GM12873 (cell line): Measurements from ENCODE around the gene RNF115.

Experiments used
- TF ChIP-seq, protein P1 (sequence below): IDR thresholded peaks from 2 replicates; pipeline ENCODE4 v1.5.1; 2012; ENCODE audit warnings: low read depth, mild to moderate bottlenecking, moderate library complexity, low read length, control low read depth; ENCODE audit not compliant: insufficient read depth; ENCODE audit errors: missing control alignments

Gene RNF115

DNA sequence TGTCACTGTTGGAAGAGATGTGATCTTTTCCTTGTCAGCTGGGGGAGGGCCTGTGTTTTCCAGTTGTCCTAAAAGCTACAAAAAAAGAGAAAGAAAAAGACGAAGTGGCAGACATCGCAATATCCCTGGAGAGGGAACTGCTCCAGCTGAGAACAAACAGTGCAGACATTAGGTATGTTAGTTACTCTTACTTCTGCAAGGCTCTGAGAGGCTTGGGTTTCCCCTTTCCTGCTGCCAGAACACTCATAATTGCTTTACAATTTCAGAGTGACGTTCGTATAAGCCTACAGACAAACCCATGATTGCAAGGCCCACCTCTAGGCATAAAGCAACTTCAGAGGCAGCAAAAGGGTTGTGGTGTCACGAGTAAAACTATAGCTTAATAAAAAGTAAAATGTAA lies 73.5 kb downstream of the RNF115 start:
- TF ChIP-seq, protein P1, sequence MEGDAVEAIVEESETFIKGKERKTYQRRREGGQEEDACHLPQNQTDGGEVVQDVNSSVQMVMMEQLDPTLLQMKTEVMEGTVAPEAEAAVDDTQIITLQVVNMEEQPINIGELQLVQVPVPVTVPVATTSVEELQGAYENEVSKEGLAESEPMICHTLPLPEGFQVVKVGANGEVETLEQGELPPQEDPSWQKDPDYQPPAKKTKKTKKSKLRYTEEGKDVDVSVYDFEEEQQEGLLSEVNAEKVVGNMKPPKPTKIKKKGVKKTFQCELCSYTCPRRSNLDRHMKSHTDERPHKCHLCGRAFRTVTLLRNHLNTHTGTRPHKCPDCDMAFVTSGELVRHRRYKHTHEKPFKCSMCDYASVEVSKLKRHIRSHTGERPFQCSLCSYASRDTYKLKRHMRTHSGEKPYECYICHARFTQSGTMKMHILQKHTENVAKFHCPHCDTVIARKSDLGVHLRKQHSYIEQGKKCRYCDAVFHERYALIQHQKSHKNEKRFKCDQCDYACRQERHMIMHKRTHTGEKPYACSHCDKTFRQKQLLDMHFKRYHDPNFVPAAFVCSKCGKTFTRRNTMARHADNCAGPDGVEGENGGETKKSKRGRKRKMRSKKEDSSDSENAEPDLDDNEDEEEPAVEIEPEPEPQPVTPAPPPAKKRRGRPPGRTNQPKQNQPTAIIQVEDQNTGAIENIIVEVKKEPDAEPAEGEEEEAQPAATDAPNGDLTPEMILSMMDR: no peak

DNA sequence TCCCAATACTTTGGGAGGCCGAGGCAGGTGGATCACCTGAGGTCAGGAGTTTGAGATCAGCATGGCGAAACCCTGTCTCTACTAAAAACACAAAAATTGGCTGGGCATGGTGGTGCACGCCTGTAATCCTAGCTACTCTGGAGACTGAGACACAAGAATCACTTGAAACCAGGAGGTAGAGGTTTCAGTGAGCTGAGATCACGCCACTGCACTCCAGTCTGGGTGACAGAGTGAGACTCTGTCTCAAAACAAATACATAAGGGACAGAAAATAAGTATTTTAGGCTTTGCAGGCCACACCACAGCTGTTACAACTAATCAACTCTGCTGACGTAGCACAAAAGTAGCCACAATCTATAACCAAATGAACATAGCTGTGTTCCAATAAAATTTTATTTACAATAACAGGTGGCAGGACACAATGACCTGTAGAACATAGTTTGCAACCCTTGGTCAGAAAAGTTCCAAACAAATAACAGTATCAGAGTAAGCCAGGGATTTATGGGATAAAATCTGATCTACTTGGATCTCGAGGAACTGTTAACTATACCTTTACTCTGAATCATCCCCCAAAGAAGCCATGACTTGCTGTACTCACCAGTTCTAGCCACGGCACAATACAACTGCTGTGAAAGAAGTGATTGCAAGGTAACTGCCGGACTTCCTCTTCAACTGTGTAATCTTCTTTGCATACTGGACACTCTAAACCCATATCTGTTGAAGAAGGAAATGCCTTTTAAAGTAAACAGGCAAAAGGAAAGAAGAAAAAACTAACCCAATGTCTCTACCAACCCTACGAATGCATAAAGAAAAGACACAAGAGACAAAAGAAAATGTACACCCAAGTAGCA lies 76.3 kb downstream of the RNF115 start:
- TF ChIP-seq, protein P1: no peak

DNA sequence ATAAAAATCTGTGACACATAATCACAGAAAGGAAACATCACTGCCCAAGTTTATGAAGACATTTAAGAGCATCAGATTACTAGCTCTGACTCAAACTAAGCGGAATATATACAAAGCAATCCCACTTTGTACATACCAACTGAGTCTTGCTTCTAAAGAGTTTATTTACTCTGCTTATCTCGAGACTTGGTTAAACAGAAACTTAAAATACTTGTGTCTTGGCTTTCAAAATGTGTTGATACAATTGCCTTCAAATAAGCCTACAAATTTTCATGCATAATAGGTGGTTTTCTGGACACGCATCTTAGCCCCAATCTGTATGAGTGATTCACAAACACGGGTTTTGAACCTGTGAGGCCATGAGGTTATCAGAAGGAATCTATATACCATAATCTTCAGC lies 83.6 kb downstream of the RNF115 start:
- TF ChIP-seq, protein P1: no peak

DNA sequence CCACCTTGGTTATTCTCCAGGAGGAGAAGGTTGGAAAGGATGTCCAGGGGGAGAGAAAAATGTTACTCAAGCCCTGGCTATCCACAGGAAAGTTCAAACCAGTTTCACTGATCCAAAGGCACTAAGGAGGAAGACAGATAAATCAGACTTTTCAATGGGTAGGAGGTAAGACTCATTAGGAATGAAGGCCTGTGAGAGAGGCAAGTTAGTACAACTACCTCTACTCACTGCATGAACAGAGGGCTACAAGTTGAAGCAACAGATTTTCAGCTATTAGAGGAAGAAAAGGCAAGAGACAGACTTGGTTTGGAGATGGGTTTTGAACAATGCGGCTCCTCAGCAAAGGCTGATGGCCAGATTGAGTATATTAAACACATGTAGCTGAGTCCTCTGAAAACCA lies 87.7 kb downstream of the RNF115 start:
- TF ChIP-seq, protein P1: no peak

DNA sequence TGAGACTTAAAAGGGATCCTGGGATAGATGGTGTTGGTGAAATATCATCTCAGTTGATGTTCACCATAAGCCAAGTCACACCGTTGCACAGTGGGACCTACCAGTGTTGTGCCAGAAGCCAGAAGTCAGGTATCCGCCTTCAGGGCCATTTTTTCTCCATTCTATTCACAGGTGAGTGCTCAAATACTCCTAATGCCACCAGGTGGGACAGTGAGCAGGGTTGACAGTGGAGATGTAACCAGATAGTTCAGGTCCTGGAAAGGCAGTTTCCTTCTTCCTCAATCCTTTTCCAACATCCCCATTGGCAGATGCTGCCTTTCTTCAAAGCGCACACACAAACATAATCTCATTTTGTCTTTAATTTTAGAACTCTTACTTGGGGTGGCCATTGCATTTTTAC lies 93.0 kb downstream of the RNF115 start:
- TF ChIP-seq, protein P1: peak; percentile 22

DNA sequence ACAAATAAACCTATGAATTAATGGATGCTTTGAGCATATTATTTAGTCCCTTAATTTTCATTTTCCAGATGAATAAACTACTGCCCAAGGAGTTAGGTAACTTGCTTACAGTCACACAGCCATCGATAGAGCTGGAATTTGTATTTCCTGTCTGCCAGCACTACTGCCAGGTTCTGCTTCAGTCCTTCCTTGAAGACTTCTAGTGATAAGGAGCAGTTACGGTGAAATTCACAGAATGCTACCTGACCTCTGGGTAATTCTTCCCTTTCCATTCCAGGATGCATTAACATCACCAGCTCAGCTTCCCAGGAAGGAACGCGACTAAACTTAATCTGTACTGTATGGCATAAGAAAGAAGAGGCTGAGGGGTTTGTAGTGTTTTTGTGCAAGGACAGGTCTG lies 93.4 kb downstream of the RNF115 start:
- TF ChIP-seq, protein P1: no peak

DNA sequence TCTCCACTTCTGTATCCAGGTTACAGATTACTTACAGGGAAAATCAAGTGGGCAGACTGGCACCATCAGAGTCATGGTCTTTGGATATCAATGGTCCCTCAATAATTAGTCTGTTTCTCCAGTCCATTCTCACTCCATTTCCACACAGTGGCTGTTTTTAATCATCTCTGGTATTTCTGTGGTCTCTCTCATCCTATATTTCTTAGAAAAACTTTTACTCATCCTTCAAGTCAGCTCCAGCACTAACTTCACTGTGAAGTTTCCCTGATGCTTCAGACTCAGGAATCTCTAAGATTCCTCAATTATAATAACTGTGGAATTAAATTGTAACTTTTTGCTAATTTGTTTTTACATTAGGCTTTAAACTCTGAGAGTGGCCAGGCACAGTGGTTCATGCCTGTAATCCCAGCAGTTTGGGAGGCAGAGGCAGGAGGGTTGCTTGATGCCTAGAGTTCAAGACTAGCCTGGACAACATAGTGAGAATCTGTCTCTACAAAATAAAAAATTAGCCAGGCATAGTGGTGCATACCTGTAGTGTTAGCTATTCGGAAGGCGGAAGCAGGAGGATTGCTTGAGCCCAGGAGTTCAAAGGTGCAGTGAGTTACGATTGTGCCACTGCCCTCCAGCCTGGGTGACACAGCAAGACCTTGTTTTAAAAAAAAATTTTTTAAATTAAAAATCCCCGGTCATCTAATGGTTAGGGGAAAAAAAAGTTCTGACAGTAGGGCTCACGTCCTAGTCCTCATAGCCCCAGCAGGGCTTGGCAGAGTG lies 94.0 kb downstream of the RNF115 start:
- TF ChIP-seq, protein P1: no peak
